SU-DHL-6 (cell line): ENCODE data around the gene CXCR5.

Experiments used
- H2AFZ ChIP-seq: fragments of 200-600 bp; sonication (generic); 2 replicates; pipeline ENCODE4 v1.6.1; 2014; ENCODE audit warnings: low read depth, mild to moderate bottlenecking, moderate library complexity, mixed read lengths, antibody characterized with exemption, low read length; ENCODE audit not compliant: severe bottlenecking
- H3F3A ChIP-seq: fragments of 200-600 bp; shearing (Covaris generic); 2 replicates; pipeline ENCODE4 v1.6.0; 2016; ENCODE audit warnings: antibody characterized with exemption, mild to moderate bottlenecking; ENCODE audit not compliant: insufficient read depth
- H3K27ac ChIP-seq: fragments of 200-600 bp; sonication (generic); 2 replicates; pipeline ENCODE4 v1.5.1; 2016; ENCODE audit warnings: low read depth, mild to moderate bottlenecking, low read length, moderate library complexity, mixed read lengths
- H3K27me3 ChIP-seq: fragments of 200-600 bp; sonication (generic), shearing (Covaris generic); 2 replicates; pipeline ENCODE4 v1.6.0; 2014; ENCODE audit warnings: mild to moderate bottlenecking, low read length
- H3K36me3 ChIP-seq: fragments of 200-600 bp; sonication (generic); 2 replicates; pipeline ENCODE4 v1.6.1; 2014; ENCODE audit warnings: mild to moderate bottlenecking, low read length, mixed read lengths
- H3K4me2 ChIP-seq: fragments of 300-600, 200-600 bp; shearing (Covaris generic), sonication (generic); 2 replicates; pipeline ENCODE4 v1.6.0; 2014; ENCODE audit warnings: low read length, low read depth, mild to moderate bottlenecking; ENCODE audit not compliant: poor library complexity, severe bottlenecking
- H3K4me3 ChIP-seq: fragments of 200-600 bp; sonication (generic); 2 replicates; pipeline ENCODE4 v1.5.1; 2014; ENCODE audit warnings: antibody characterized with exemption, low read length, mild to moderate bottlenecking, mixed read lengths; ENCODE audit not compliant: insufficient read depth, poor library complexity, severe bottlenecking
- H3K79me2 ChIP-seq: fragments of 200-600 bp; sonication (generic); 2 replicates; pipeline ENCODE4 v1.6.1; 2014; ENCODE audit warnings: mild to moderate bottlenecking, low read length, moderate library complexity; ENCODE audit not compliant: insufficient read depth
- H3K9ac ChIP-seq: fragments of 200-600 bp; sonication (generic); 2 replicates; pipeline ENCODE4 v1.7.0; 2014; ENCODE audit warnings: mild to moderate bottlenecking, low read length
- H3K9me2 ChIP-seq: fragments of 200-600 bp; sonication (generic); replicated peaks from 2 replicates; pipeline ENCODE4 v1.6.1; 2014; ENCODE audit warnings: low read length; ENCODE audit not compliant: insufficient read depth
- H3K9me3 ChIP-seq: fragments of 200-600 bp; sonication (generic); 2 replicates; pipeline ENCODE4 v1.6.1; 2014; ENCODE audit warnings: low read length, mixed read lengths; ENCODE audit not compliant: insufficient read depth
- H4K20me1 ChIP-seq: fragments of 200-600 bp; sonication (generic); 2 replicates; pipeline ENCODE4 v1.6.1; 2014; ENCODE audit warnings: low read depth, mild to moderate bottlenecking, antibody characterized with exemption, low read length, moderate library complexity, mixed read lengths
- CTCF ChIP-seq: fragments of 200-600 bp; sonication (generic); IDR thresholded peaks from one replicate; pipeline ENCODE4 v1.5.1; 2017; ENCODE audit warnings: antibody characterized with exemption, mild to moderate bottlenecking, low read length, moderate library complexity; ENCODE audit not compliant: insufficient read depth, poor library complexity, severe bottlenecking
- EZH2phosphoT487 ChIP-seq: fragments of 200-600 bp; sonication (generic), shearing (Covaris generic); conservative IDR thresholded peaks from 2 replicates; pipeline ENCODE4 v1.6.1; 2018; ENCODE audit warnings: mild to moderate bottlenecking, antibody characterized with exemption, low read length, moderate library complexity, mixed read lengths

Gene CXCR5

DNA sequence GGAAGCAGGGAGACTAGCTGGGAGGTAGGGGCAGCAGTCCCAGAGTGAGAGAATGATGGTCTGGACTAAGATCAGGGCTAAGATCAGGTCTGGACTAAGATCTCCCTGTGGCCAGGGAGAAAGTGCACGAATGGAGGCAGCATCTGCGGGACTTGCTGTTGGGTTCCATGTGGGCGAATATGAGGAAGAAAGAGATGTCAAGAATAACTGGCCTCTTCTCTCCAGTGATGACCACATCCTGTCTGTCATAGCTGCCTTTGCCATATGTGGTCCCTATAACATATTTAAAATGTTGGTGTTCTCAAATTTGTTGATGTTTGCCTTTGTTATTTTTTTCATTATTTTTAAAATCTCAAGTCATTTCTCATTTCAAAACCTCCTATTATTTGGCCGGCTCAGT lies 27.4 kb upstream of the CXCR5 start:
- Histone ChIP-seq H3K4me3 (no peak overlapping the region), H3F3A (peaks cover 24% of the 10 kb centered on the region), H2AFZ (no peak overlapping the region), H3K27me3 (no peaks in the 10 kb centered on the region), H3K36me3 (no peaks in the 10 kb centered on the region), H4K20me1 (no peaks in the 10 kb centered on the region), H3K27ac (peak overlapping the region; percentile 61), H3K79me2 (no peaks in the 10 kb centered on the region), H3K4me2 (peak overlapping the region; percentile 39), H3K9me2 (no peaks in the 10 kb centered on the region), H3K9ac (no peak overlapping the region; the same call in 1 of the 2 replicates), H3K9me3 (no peaks in the 10 kb centered on the region)
- TF ChIP-seq CTCF (no peak), EZH2phosphoT487 (no peak)

- Histone ChIP-seq H3K4me3 (no peak overlapping the region), H2AFZ (no peak overlapping the region), H3K36me3 (no peaks in the 10 kb centered on the region), H3K79me2 (no peaks in the 10 kb centered on the region), H3K9me2 (no peaks in the 10 kb centered on the region), H3K27ac (peak overlapping the region; percentile 59), H3K9ac (no peak overlapping the region), H3F3A (peaks cover 24% of the 10 kb centered on the region), H3K27me3 (no peaks in the 10 kb centered on the region), H4K20me1 (no peaks in the 10 kb centered on the region), H3K4me2 (peak overlapping the region; percentile 39), H3K9me3 (no peaks in the 10 kb centered on the region)
- TF ChIP-seq EZH2phosphoT487, result no peak
Observed at GRCh38 chr11:118857385-118857784, 26.3 kb upstream of the CXCR5 start.

DNA sequence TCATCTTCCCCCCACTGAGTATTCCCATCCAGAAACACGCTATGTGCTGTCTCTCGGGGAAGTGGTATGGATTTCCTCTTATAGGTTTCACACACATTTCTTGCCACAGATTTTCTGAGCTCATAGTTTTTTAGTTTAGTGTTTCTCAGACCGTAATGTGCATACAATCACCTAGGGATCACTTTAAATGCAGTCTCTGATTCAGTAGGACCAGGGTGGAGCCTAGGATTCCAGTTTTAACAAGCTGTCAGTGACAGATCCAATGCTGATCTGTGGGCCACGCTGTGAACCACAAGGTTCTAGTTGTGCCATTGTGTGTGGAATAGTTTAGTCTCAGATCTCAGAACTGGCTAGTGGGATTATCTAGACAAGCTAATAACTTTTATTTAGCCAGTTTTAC lies 23.7 kb upstream of the CXCR5 start:
- Histone ChIP-seq H4K20me1 (no peaks in the 10 kb centered on the region), H3K27me3 (no peaks in the 10 kb centered on the region), H3K9me2 (no peaks in the 10 kb centered on the region), H3F3A (peaks cover 24% of the 10 kb centered on the region), H3K27ac (no peak overlapping the region), H3K4me2 (no peak overlapping the region), H3K79me2 (no peaks in the 10 kb centered on the region), H3K9me3 (no peaks in the 10 kb centered on the region), H3K4me3 (no peak overlapping the region), H3K9ac (no peak overlapping the region), H2AFZ (no peak overlapping the region), H3K36me3 (no peaks in the 10 kb centered on the region)
- no peak for TF ChIP-seq CTCF
- no peak for TF ChIP-seq EZH2phosphoT487

- peak overlapping the region; percentile 99 for H3K27ac ChIP-seq
- peak overlapping the region; percentile 95 for H3K4me2 ChIP-seq
- no peak for TF ChIP-seq CTCF
- no peak for TF ChIP-seq EZH2phosphoT487
Observed at GRCh38 chr11:118868659-118869058, 15.0 kb upstream of the CXCR5 start.

More at GRCh38 chr11:118868659-118869058, 15.0 kb upstream of the CXCR5 start:
- H2AFZ ChIP-seq, result no peak overlapping the region
- peaks cover 39% of the 10 kb centered on the region for H3F3A ChIP-seq
- H3K9me3 ChIP-seq, result no peaks in the 10 kb centered on the region
- no peaks in the 10 kb centered on the region for H3K27me3 ChIP-seq
- no peaks in the 10 kb centered on the region for H3K79me2 ChIP-seq
- peak overlapping the region; percentile 33 for H3K9ac ChIP-seq
- no peaks in the 10 kb centered on the region for H3K9me2 ChIP-seq
- no peaks in the 10 kb centered on the region for H4K20me1 ChIP-seq
- no peaks in the 10 kb centered on the region for H3K36me3 ChIP-seq
- H3K4me3 ChIP-seq, result peak overlapping the region; percentile 4
